Activated CD8-positive, alpha-beta memory T cell treated with anti-CD3 and anti-CD28 coated beads for 24 hours (primary cell): Measurements from ENCODE around the gene CELF2.
A peak's percentile ranks its signal among the peaks of the same experiment; 100 is the strongest.

Source experiments
- DNase-seq: peaks from one replicate; pipeline ENCODE4 v3.0.0-alpha.2; 2020

The CELF2 gene

GRCh38 chr10:11161096-11161495 lies 143.4 kb downstream of the CELF2 start:
- no peak for DNase-seq

GRCh38 chr10:11161910-11162309 lies 144.2 kb downstream of the CELF2 start:
- no peak for DNase-seq

- peak; percentile 84 for DNase-seq
Observed at GRCh38 chr10:11162828-11163599, 145.3 kb downstream of the CELF2 start.

GRCh38 chr10:11163780-11164550 lies 146.3 kb downstream of the CELF2 start:
- DNase-seq = no peak

- DNase-seq = no peak
Observed at GRCh38 chr10:11164551-11164802, 146.8 kb downstream of the CELF2 start.

- peak; percentile 90 for DNase-seq
Observed at GRCh38 chr10:11164803-11165590, 147.3 kb downstream of the CELF2 start.

- peak; percentile 85 for DNase-seq
Observed at GRCh38 chr10:11165591-11166543, 148.2 kb downstream of the CELF2 start.

- DNase-seq = no peak
Observed at GRCh38 chr10:11166550-11166949, 148.9 kb downstream of the CELF2 start.

- DNase-seq = no peak
Observed at GRCh38 chr10:11167233-11167966, 149.7 kb downstream of the CELF2 start.

GRCh38 chr10:11168423-11169090 lies 150.9 kb downstream of the CELF2 start:
- DNase-seq = no peak

GRCh38 chr10:11169976-11170375 lies 152.3 kb downstream of the CELF2 start:
- DNase-seq = no peak

GRCh38 chr10:11170574-11170973 lies 152.9 kb downstream of the CELF2 start:
- no peak for DNase-seq

GRCh38 chr10:11170993-11171851 lies 153.6 kb downstream of the CELF2 start:
- no peak for DNase-seq

GRCh38 chr10:11173042-11173441 lies 155.4 kb downstream of the CELF2 start:
- DNase-seq = no peak

- DNase-seq = no peak
Observed at GRCh38 chr10:11175823-11176243, 158.2 kb downstream of the CELF2 start.

GRCh38 chr10:11176746-11177145 lies 159.1 kb downstream of the CELF2 start:
- DNase-seq = no peak

- DNase-seq = no peak
Observed at GRCh38 chr10:11177381-11177780, 159.7 kb downstream of the CELF2 start.

- peak; percentile 78 for DNase-seq
Observed at GRCh38 chr10:11177926-11178471, 160.3 kb downstream of the CELF2 start.

- DNase-seq = peak; percentile 87
Observed at GRCh38 chr10:11178606-11179515, 161.2 kb downstream of the CELF2 start.
